OCI-LY1 (cell line): Measurements from ENCODE around the gene MAPRE3.

Experiments used
- H2AFZ ChIP-seq: fragments of 200-600 bp; sonication (generic), shearing (Covaris generic); 2 replicates; pipeline ENCODE4 v1.6.0; 2014; ENCODE audit warnings: antibody characterized with exemption, mild to moderate bottlenecking, low read length
- H3F3A ChIP-seq: fragments of 200-600 bp; sonication (generic), shearing (Covaris generic); 2 replicates; pipeline ENCODE4 v1.6.0; 2014; ENCODE audit warnings: mild to moderate bottlenecking, antibody characterized with exemption, low read length, moderate library complexity; ENCODE audit not compliant: insufficient read depth
- H3K27ac ChIP-seq: fragments of 200-600 bp; sonication (generic); 2 replicates; pipeline ENCODE4 v1.5.1; 2014; ENCODE audit warnings: low read length, mixed run types, mild to moderate bottlenecking, low read depth; ENCODE audit not compliant: poor library complexity, severe bottlenecking
- H3K27me3 ChIP-seq: fragments of 200-600 bp; sonication (generic); 2 replicates; pipeline ENCODE4 v1.6.0; 2014; ENCODE audit warnings: antibody characterized with exemption, mild to moderate bottlenecking, low read length, moderate library complexity; ENCODE audit not compliant: insufficient read depth
- H3K36me3 ChIP-seq: fragments of 200-600 bp; sonication (generic); 2 replicates; pipeline ENCODE4 v1.6.1; 2014; ENCODE audit warnings: mild to moderate bottlenecking, antibody characterized with exemption, low read length, moderate library complexity, mixed read lengths; ENCODE audit not compliant: insufficient read depth
- H3K4me1 ChIP-seq: fragments of 200-600 bp; sonication (generic); 2 replicates; pipeline ENCODE4 v1.5.1; 2014; ENCODE audit warnings: mild to moderate bottlenecking, low read length, moderate library complexity; ENCODE audit not compliant: insufficient read depth, severe bottlenecking
- H3K4me2 ChIP-seq: fragments of 200-600 bp; sonication (generic), shearing (Covaris generic); 2 replicates; pipeline ENCODE4 v1.6.1; 2014; ENCODE audit warnings: low read length
- H3K4me3 ChIP-seq: fragments of 200-600 bp; sonication (generic); 2 replicates; pipeline ENCODE4 v1.5.1; 2014; ENCODE audit warnings: low read length, low read depth, mild to moderate bottlenecking, mixed read lengths; ENCODE audit not compliant: poor library complexity, severe bottlenecking
- H3K79me2 ChIP-seq: fragments of 200-600 bp; shearing (Covaris generic); 2 replicates; pipeline ENCODE4 v1.6.1; 2016; ENCODE audit warnings: mixed run types, low read length, mixed read lengths; ENCODE audit not compliant: insufficient read depth
- H3K9ac ChIP-seq: fragments of 200-600 bp; sonication (generic), shearing (Covaris generic); 2 replicates; pipeline ENCODE4 v1.6.1; 2014; ENCODE audit warnings: mild to moderate bottlenecking, low read length, mixed read lengths
- H3K9me2 ChIP-seq: fragments of 200-600 bp; sonication (generic), shearing (Covaris generic); 2 replicates; pipeline ENCODE4 v1.6.1; 2014; ENCODE audit warnings: low read depth, mild to moderate bottlenecking, low read length, mixed read lengths
- H3K9me3 ChIP-seq: fragments of 200-600 bp; shearing (Covaris generic); 2 replicates; pipeline ENCODE4 v1.6.1; 2014; ENCODE audit warnings: low read length, mixed read lengths
- H4K20me1 ChIP-seq: fragments of 200-600 bp; sonication (generic), shearing (Covaris generic); 2 replicates; pipeline ENCODE4 v1.6.0; 2016; ENCODE audit warnings: mild to moderate bottlenecking, low read length; ENCODE audit not compliant: insufficient read depth
- EZH2 ChIP-seq: fragments of 200-600 bp; sonication (generic), shearing (Covaris generic); IDR thresholded peaks from 2 replicates; pipeline ENCODE4 v1.8.0; 2017; ENCODE audit warnings: borderline replicate concordance, mixed run types, mild to moderate bottlenecking, antibody characterized with exemption, low read length, moderate library complexity, mixed read lengths
- TF ChIP-seq, protein P1 (sequence below): fragments of 200-600 bp; sonication (generic), shearing (Covaris generic); IDR thresholded peaks from 2 replicates; pipeline ENCODE4 v1.5.1; 2017; ENCODE audit warnings: mild to moderate bottlenecking, antibody characterized with exemption, low read length, moderate library complexity, mixed read lengths

Gene MAPRE3

DNA sequence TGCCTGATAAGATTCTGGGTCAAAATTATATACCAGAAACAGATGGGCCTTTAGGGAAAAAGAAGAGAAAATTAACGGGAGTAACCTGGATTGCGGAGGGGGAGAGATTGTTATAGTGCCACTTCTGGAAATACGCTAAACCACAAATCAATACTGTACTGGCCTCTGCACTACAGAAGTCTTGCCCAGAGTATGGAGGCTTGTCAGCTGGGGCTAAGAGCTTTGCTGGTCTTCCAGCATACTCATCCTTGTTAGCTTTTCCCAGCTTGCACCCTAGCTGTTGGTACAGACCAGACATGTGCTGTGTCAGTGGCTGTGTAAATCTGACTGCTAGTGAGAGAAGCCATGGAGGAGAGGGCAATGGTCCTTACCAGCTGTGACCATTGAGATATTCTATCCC, 89.9 kb downstream of the MAPRE3 start:
- TF ChIP-seq, protein P1, sequence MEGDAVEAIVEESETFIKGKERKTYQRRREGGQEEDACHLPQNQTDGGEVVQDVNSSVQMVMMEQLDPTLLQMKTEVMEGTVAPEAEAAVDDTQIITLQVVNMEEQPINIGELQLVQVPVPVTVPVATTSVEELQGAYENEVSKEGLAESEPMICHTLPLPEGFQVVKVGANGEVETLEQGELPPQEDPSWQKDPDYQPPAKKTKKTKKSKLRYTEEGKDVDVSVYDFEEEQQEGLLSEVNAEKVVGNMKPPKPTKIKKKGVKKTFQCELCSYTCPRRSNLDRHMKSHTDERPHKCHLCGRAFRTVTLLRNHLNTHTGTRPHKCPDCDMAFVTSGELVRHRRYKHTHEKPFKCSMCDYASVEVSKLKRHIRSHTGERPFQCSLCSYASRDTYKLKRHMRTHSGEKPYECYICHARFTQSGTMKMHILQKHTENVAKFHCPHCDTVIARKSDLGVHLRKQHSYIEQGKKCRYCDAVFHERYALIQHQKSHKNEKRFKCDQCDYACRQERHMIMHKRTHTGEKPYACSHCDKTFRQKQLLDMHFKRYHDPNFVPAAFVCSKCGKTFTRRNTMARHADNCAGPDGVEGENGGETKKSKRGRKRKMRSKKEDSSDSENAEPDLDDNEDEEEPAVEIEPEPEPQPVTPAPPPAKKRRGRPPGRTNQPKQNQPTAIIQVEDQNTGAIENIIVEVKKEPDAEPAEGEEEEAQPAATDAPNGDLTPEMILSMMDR = no peak
- TF ChIP-seq EZH2 = no peak
- no peak overlapping the region for H3K4me2 ChIP-seq
- H3K27ac ChIP-seq = no peak overlapping the region
- H3K4me1 ChIP-seq = no peaks in the 10 kb centered on the region
- no peaks in the 10 kb centered on the region for H3K9me3 ChIP-seq
- H4K20me1 ChIP-seq = no peaks in the 10 kb centered on the region
- H3K9ac ChIP-seq = no peak overlapping the region
- no peaks in the 10 kb centered on the region for H3K9me2 ChIP-seq
- no peak overlapping the region for H2AFZ ChIP-seq
- no peak overlapping the region for H3K4me3 ChIP-seq
- no peaks in the 10 kb centered on the region for H3F3A ChIP-seq
- no peaks in the 10 kb centered on the region for H3K27me3 ChIP-seq
- H3K36me3 ChIP-seq = peaks cover 44% of the 10 kb centered on the region
- H3K79me2 ChIP-seq = no peaks in the 10 kb centered on the region

DNA sequence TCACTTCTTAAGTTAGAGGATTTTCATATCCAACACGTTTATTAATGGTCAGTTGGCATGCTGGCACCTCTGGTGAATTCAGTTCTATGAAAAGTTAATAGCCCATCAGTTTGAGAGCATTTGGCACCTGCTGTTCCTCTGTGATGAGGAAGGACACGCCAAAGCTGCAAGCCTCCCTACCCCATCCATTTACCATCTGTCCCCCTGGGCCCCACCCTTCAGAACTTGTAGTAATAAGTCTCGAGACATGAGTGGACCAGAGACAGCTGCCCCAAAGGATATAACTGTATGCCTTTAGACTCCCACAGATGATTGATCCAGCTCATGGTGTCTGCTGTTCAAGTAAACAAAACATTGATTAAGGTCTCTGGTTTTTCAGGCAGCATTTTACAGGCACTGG, 94.7 kb downstream of the MAPRE3 start:
- TF ChIP-seq EZH2 = no peak
- TF ChIP-seq, protein P1 = no peak
- H3K4me2 ChIP-seq = no peak overlapping the region
- H3K4me3 ChIP-seq = no peak overlapping the region
- no peaks in the 10 kb centered on the region for H3F3A ChIP-seq
- no peak overlapping the region for H2AFZ ChIP-seq
- H4K20me1 ChIP-seq = no peaks in the 10 kb centered on the region
- H3K4me1 ChIP-seq = peaks cover 7% of the 10 kb centered on the region
- H3K9ac ChIP-seq = no peak overlapping the region
- peaks cover 52% of the 10 kb centered on the region for H3K36me3 ChIP-seq
- no peaks in the 10 kb centered on the region for H3K27me3 ChIP-seq
- no peaks in the 10 kb centered on the region for H3K9me2 ChIP-seq
- H3K9me3 ChIP-seq = no peaks in the 10 kb centered on the region
- H3K79me2 ChIP-seq = peaks cover 5% of the 10 kb centered on the region; the same call in 1 of the 2 replicates
- no peak overlapping the region for H3K27ac ChIP-seq

DNA sequence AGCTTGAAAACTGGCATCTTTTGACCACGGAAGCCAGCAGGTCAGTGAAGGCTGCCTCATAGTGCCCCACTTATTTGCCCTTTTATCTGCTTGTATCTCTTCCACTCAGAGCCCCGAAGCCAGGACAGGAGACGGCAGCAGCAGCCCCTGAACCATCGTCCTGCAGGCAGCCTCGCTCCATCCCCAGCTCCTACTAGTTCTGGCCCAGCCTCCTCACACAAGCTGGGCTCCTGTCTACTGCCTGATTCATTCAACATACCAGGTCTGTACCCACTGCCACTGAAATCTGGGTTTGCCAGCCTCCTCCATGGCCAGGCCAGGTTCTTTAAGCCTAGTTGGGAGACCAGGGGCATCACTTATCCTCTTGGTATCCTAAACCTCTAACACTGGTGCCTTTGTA, 96.9 kb downstream of the MAPRE3 start:
- Histone ChIP-seq H3K4me1 (peaks cover 23% of the 10 kb centered on the region), H4K20me1 (no peaks in the 10 kb centered on the region), H3K27me3 (no peaks in the 10 kb centered on the region), H3K79me2 (peaks cover 13% of the 10 kb centered on the region; the same call in 1 of the 2 replicates), H3F3A (no peaks in the 10 kb centered on the region), H3K9me3 (no peaks in the 10 kb centered on the region), H2AFZ (no peak overlapping the region), H3K4me2 (no peak overlapping the region), H3K9me2 (no peaks in the 10 kb centered on the region), H3K9ac (no peak overlapping the region), H3K36me3 (peaks cover 53% of the 10 kb centered on the region), H3K4me3 (no peak overlapping the region), H3K27ac (no peak overlapping the region)
- TF ChIP-seq, protein P1 = no peak
- TF ChIP-seq EZH2 = no peak
